ENCODE results near the gene ARHGAP29.

DNA sequence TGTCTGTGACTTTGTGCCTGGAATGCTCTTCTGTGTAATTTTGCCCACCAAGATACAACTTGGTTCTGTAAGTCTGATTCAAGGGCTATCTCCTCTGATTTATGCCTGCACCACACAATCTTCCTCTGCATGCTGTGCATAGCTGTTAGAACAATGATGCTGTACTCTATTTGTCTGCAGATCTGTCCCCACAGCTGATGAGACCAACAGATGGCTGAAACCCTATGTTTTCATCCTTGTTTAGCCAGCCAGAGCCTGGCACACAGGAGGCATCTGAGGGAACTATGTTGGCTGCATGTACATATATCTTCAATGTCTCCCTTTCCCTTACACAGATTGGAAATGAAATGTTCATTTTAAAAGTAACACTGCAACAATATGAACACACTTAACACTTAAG, 58.5 kb downstream of the ARHGAP29 start:
- TF ChIP-seq, protein P1, sequence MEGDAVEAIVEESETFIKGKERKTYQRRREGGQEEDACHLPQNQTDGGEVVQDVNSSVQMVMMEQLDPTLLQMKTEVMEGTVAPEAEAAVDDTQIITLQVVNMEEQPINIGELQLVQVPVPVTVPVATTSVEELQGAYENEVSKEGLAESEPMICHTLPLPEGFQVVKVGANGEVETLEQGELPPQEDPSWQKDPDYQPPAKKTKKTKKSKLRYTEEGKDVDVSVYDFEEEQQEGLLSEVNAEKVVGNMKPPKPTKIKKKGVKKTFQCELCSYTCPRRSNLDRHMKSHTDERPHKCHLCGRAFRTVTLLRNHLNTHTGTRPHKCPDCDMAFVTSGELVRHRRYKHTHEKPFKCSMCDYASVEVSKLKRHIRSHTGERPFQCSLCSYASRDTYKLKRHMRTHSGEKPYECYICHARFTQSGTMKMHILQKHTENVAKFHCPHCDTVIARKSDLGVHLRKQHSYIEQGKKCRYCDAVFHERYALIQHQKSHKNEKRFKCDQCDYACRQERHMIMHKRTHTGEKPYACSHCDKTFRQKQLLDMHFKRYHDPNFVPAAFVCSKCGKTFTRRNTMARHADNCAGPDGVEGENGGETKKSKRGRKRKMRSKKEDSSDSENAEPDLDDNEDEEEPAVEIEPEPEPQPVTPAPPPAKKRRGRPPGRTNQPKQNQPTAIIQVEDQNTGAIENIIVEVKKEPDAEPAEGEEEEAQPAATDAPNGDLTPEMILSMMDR (IDR thresholded peaks at IDR 0.05), result no peak
- no peak for TF ChIP-seq POLR2A (IDR thresholded peaks at IDR 0.05)

Measured in Peyer's patch (tissue), 4 donors.